Embryonic facial prominence (tissue), 1 donor: ENCODE data around the gene SYT12.
"Not testable (repeated sequence)": the region's sequence is repeated elsewhere in the genome, so short reads cannot be mapped to it uniquely, and the experiment has no call there.

Experiments used
- DNase-seq: peaks from one replicate; pipeline ENCODE4 v3.0.0-alpha.2; 2016; ENCODE audit errors: extremely low spot score

SYT12 gene, protein sequence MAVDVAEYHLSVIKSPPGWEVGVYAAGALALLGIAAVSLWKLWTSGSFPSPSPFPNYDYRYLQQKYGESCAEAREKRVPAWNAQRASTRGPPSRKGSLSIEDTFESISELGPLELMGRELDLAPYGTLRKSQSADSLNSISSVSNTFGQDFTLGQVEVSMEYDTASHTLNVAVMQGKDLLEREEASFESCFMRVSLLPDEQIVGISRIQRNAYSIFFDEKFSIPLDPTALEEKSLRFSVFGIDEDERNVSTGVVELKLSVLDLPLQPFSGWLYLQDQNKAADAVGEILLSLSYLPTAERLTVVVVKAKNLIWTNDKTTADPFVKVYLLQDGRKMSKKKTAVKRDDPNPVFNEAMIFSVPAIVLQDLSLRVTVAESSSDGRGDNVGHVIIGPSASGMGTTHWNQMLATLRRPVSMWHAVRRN

DNA sequence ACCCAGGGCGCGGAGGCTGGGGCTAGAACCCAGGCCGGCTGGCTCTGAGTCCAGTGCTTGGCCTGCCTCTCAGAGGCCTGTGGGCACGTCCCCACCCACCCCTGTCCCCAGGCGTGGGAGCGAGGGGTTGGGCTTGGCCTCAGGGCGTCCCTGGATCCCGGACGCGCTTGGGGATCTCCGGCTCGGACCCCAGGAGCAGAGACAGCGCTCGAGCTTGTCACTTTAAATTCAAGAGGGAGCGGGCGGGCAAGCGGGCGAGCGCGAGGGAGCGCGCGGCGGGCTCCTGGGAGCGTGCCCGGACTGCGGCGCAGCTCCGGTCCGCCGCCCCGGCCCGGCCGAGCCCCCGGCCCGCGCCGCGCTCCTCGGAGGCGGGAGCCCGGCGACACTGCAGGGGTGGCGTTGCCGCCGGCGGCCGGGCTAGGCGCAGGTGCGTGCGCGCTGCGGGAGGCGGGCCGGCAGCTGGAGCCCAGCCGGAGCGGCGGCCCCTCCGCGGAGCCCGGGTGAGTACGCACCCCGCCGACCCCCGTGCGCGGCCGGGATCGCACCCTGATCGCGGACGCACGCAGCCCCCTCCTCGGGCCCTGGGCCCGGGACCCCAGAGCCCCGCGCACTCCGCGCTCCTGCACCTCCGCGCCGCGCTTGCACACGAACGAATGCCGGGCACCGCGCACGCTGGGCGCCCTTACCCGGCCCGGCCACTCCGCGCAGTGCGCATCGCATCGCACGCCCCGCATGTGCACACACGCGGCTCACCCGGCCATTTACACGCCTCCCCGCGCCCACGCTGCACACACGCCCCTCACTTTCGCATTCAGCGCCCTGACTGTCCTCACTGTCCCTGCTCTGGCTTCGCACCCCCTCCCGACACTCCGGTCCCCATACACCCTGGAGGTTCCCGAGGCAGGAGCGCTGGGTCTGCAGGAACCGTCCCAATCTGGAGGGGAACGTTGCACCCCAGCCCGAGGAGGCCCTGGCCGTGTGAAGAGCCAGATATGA lies at the start of gene SYT12:
TSS of gene SYT12 (plus strand) at position 174 of the 996 bp plus-strand sequence. CDS start 7,011 bp downstream, outside the sequence.
- DNase-seq, result no peak

DNA sequence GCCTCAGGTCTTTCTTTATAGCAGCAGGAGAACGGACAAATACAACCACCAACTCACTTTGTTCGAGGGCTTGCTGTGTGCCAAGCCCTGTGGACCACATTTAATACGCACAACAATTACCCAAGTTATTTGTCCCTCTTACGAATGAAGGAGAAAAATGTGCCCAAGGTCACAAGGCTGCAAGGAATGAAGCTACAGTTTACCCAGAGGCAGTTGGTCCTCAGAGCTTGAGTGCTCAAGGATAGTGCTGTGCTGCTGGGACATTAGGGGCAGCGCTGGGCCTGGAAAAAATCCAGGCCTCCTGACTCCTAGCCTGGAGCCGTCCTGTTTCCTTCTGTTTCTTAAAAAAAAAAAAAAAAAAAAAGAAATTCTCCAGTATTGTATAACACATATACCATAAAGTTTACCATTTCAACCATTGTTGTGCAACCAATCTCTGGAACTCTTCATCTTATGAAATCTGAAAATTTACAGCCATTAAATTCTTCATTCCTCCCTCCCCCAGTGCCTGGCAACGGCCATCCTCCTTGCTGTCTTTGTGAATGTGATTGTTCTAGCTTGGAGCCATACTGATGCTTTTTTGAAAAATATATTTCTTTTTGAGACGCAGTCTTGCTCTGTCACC lies 48.9 kb upstream of the SYT12 start:
- DNase-seq, result no peak

- no peak for DNase-seq
These were observed 48.1 kb upstream of the SYT12 start, which contains the start of gene C11orf86 for GRCh38 chr11:66974724-66975404. Gene C11orf86, plus strand, starts transcription at chr11:66975304. Its CDS starts 59 bp downstream, at chr11:66975363.

DNA sequence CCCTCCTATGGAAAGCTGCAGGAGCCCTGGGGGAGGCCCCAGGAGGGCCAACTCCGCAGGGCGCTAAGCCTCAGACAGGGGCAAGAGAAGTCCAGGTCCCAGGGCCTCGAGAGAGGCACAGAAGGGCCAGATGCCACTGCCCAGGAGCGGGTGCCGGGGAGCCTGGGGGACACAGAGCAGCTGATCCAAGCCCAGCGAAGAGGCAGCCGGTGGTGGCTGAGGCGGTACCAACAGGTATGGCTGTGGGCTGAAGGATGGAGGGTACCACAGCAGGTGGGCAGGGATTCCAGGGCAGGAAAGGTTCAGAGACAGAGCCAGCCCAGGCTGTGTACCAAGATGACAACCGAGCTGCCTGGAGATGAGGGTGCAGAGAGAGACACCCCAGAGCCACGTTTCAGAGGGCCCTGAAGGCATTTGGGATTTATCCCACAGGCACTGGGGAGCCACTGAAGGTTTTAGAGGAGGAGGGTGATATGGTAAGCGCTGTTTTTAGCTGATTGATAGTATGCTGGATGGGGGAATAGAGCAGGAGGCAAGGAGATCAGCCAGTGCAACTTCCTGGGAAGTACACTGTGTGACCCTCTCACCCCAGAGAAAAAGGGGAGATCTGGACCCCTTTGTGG lies 47.4 kb upstream of the SYT12 start:
- no peak for DNase-seq

DNA sequence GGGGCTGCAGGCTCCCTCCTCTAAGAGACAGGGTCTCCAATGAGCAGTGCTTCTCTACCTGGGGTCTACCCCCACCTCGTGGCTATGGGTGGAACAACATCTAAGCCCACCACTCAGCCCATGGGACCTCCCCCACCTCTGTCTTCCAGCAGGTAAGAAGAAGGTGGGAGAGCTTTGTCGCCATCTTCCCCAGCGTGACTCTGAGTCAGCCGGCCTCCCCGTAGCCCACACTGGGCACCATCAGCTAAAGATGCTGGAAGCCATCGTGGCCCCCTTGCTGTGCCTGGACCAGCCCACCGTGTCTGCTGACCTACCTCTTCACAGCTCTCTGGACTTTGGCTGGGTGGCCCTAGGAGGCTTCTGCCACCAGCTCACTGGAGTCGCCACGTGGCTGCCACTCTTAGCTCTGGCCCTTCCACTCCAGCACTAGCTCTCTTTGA lies 46.9 kb upstream of the SYT12 start:
- no peak for DNase-seq

GRCh38 chr11:66976925-66977324 lies 46.0 kb upstream of the SYT12 start:
- DNase-seq, result no peak

DNA sequence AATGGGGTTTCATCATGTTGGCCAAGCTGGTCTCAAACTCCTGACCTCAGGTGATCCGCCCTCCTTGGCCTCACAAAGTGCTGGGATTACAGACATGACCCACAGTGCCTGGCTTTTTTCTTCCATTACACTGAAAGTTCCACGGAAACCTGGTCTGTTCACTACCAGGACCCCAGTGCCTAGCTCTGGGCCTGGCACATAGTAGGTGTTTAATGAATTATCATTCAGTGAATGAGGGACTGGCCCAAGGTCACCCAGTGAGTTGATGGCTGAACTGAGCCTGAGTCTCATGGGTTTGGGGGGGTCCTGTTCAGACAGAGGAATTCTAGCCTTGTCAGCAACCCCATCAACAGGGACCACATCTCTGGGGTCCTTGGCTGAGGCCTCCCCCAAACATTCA lies 44.7 kb upstream of the SYT12 start:
- DNase-seq, result no peak

DNA sequence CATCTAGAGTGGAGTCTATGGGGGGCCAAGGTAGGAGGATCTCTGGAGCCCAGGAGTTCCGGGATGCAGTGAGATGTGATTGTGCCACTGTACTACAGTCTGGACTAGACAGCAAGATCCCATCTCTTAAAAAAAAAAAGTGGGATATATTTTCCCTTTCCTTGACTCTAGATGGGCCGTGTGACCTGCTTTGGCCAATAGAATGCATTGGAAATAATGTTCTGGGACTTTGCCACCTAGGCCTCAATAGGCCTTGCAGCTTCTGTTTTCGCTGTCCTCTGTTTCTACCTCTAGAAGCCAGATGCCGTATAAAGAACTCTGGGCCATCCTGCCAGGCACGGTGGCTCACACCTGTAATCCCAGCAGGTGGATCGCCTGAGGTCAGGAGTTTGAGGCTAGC lies 44.2 kb upstream of the SYT12 start:
- no peak for DNase-seq

GRCh38 chr11:66979336-66979980 lies 43.5 kb upstream of the SYT12 start:
- no peak for DNase-seq

- DNase-seq, result peak; percentile 45
These were observed 40.9 kb upstream of the SYT12 start for GRCh38 chr11:66981976-66982578.

DNA sequence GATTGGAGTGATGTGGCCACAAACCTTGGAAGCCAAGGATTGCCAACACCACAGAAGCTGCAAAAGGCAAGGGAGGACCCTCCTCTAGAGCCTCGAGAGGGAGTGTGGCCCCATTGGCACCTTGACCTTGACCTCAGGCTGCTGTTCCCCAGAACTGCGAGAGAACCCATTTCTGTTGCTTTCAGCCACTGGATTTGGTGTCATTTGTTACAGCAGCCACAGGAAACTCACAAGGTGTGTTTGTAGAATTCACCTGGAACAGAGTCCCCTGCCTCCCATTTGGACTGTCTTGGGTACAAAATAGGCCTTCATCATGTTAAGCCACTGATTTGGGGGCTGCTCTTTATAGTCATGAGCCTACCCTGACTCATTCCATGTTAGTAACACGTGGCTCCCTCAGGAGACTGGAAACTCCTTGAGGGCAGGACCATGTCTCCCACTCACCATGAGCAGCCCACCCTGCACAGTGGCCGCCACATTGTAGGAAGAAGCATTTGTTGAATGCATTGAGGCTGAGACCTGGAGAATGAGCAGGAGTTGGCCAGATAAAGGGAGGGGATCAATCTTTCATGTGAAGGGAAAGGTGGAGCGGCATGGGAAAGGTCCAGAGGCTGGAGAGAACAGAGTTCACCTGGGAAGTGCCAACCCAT lies 39.5 kb upstream of the SYT12 start:
- DNase-seq, result no peak

DNA sequence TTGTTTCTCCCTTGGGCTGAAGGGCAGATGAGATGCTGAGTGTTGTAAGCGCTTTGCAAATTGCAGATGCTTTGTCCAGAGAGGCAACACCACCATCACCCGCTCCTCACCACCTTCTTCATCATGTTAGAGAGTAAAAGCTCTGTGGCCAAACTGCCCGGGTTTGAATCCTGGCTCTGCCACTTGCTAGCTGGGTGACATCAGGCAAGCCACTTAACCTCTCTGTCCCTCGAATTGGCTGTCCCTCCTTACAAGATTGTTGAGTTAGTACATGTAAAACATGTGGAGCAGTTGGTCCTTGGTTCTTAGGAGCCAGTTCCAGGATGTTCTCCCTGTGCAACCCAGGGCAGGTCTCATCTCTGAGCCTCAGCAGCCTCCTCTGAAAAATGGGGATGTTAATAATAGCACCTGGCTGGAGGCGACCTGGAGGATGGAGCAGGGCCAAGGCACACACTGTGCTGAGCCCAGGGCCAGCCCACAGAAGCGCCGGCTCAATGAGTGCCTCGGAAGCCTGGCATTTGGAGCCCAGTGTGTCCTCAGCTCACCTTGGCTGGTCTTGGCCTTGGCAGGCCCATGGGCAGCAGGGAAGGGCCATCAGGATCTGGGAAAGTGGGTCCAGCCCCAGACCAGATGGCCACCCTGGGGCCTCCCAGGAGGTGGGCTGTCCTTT lies 37.3 kb upstream of the SYT12 start:
- no peak for DNase-seq

DNA sequence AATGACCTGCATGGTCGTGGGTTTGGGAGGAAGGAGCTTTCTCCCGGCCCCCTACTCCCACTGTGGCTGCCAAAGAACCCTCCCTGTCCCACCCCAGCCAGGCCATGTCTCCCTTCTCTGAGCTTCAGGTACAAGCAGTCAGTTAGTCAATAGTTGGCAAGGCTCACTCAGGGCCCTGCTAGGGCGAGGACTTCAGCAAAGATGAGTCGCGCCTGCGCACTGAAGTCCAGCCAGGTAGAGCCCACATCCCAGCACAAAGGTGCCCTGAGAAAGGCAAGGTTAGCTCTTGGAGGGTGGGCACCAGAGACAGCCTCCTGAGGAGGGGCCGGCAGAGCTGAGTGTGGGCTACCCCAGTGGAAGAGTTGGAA lies 36.8 kb upstream of the SYT12 start:
- no peak for DNase-seq

DNA sequence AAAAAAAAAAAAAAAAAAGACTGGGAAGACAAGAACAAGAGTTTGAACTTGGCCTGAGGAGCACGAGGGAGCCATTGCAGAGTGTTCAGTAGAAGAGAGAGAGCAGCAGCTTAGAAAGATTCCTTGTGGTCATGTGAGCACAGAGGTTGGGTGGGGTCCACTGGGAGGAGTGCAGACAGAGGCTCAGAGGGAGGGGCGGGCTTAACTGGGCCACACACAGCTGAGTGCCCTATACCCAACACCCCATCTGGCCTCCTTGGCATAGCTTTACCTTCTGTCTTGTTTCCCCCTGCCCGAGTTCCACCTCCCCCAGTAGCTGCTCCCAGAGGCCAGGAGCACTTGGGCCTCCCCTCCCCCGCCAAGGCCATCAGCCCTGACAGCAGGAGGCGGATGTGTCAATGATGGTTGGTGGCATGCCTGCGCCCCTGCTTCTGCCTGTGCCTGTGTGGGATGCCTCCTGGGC lies 35.7 kb upstream of the SYT12 start:
- no peak for DNase-seq

DNA sequence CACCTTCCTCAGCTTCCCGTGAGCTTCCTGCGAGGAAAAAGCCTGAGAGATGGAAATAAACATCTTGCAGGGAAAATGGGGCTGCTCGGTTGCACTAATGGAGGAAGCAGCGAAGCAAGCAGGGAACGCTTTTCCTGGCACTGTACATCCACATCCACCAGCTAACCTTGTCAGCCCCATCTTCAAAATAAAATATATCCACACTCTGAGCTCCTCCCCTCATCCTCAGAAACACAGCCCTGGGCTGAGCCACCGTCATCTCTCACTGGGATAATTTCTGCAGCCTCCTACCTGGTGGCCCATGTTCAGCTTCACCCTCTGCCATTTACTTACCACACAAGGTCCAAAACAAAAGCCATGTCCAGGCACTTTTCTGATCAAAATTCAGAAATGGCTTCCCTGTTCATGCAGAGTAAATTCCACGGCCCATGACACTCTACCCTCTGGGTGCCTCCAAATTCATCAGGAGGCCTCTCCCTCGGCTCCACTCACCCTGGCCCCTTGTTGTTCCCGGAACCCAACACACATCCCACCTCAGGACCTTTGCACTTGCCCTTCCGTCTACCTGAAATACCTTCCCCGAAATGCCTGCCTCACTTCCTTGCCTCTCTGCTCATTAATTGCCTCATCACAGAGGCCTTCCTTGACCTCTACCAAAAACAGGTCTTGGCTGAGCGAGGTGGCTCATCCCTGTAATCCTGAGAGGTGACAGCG lies 34.9 kb upstream of the SYT12 start:
- DNase-seq, result no peak

DNA sequence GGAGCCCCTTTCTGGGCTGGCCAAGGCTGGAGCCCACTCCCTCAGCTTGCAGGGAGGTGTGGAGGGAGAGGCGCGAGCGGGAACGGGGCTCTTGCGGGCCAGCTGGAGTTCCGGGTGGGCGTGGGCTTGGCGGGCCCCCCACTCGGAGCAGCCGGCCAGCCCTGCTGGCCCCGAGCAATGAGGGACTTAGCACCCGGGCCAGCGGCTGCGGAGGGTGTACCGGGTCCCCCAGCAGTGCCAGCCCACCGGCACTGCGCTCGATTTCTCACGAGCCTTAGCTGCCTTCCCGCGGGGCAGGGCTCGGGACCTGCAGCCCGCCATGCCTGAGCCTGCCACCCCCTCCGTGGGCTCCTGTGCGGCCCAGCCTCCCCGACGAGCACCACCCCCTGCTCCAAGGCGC lies 34.2 kb upstream of the SYT12 start:
- DNase-seq, result not testable (repeated sequence)

- DNase-seq, result not testable (repeated sequence)
These were observed 33.6 kb upstream of the SYT12 start for GRCh38 chr11:66989360-66989759.

GRCh38 chr11:66992041-66992440 lies 30.9 kb upstream of the SYT12 start:
- DNase-seq, result no peak
